Measurements from ENCODE around the gene GPC5. TPM values are rescaled to one million over a fixed set of nuclear protein-coding genes. Genes with fewer than 3 reads are reported as not detected.

Gene GPC5
- total and polyA plus RNA-seq, 2 of the 8 experiments (the other 6 are each of a cell fraction or from before 2014, with no cell fraction given) = 0.20 to 0.39 TPM

GRCh38 chr13:92488249-92488852 is 1089.9 kb downstream of the GPC5 start:
- Histone ChIP-seq H3K23me2 (ENCODE audit: low read depth, low read length) (no peaks in the 10 kb centered on the region), H2AK5ac (ENCODE audit: low read depth, low read length) (no peak overlapping the region), H2AFZ (ENCODE audit: low read length) (no peak overlapping the region), H2BK20ac (ENCODE audit: low read length) (no peak overlapping the region), H4K20me1 (replicated peaks in 1 of 2; ENCODE audit: control insufficient read depth in 1 of 2, insufficient read depth in 2 of 2, low read length in 2 of 2) (no peaks in the 10 kb centered on the region), H4K91ac (replicated peaks; ENCODE audit: insufficient read length, low read length) (no peak overlapping the region), H3K4me1 (replicated peaks in 1 of 4; ENCODE audit: control insufficient read depth in 3 of 4, insufficient read depth in 4 of 4, low read length in 3 of 4) (no peaks in the 10 kb centered on the region), H2BK15ac (ENCODE audit: low read length) (no peak overlapping the region), H3K4me3 (ENCODE audit: extremely low read depth in 1 of 4, insufficient read depth in 2 of 4, low read depth in 3 of 4, low read length in 4 of 4) (no peak overlapping the region), H3K27me3 (replicated peaks in 1 of 4; ENCODE audit: control insufficient read depth in 3 of 4, extremely low read depth in 1 of 4, insufficient read depth in 3 of 4, low read length in 3 of 4) (no peaks in the 10 kb centered on the region), H2BK12ac (ENCODE audit: low read depth, low read length) (no peak overlapping the region), H3K36me3 (ENCODE audit: control insufficient read depth in 2 of 4, insufficient read depth in 4 of 4, low read length in 3 of 4) (no peaks in the 10 kb centered on the region), H2BK120ac (replicated peaks; ENCODE audit: low read depth, low read length) (no peak overlapping the region), H3K14ac (ENCODE audit: insufficient read length) (no peak overlapping the region), H3K79me1 (ENCODE audit: low read depth, low read length) (no peaks in the 10 kb centered on the region), H2BK5ac (ENCODE audit: low read depth, low read length) (no peak overlapping the region), H3K4ac (replicated peaks; ENCODE audit: insufficient read length, low read depth, low read length) (no peak overlapping the region), H3K4me2 (ENCODE audit: insufficient read depth in 1 of 2, low read depth in 2 of 2, low read length in 2 of 2) (no peak overlapping the region), H3K23ac (ENCODE audit: insufficient read length) (no peak overlapping the region), H4K8ac (ENCODE audit: extremely low read depth, insufficient read depth, low read length) (no peak overlapping the region), H3K56ac (replicated peaks; ENCODE audit: insufficient read length, low read depth, low read length) (no peak overlapping the region), H3K27ac (ENCODE audit: low read depth, low read length) (no peak overlapping the region), H3K9me3 (ENCODE audit: insufficient read depth in 2 of 2, low read depth in 1 of 2, low read length in 1 of 2) (no peaks in the 10 kb centered on the region), H3K79me2 (ENCODE audit: control insufficient read depth in 1 of 2, insufficient read depth in 2 of 2, low read length in 2 of 2) (no peaks in the 10 kb centered on the region), H4K5ac (ENCODE audit: insufficient read length, low read depth, low read length) (no peak overlapping the region), H3K18ac (ENCODE audit: extremely low read depth, low read length) (no peak overlapping the region), H3K9ac (replicated peaks in 1 of 4; ENCODE audit: extremely low read depth in 1 of 4, low read depth in 3 of 4, low read length in 3 of 4) (no peak overlapping the region)
- FAIRE-seq = no peak
- ChIA-PET POLR2A (ENCODE audit: partially characterized antibody) (no interaction called here), CTCF (ENCODE audit: partially characterized antibody) (no interaction called here)
- 96% methylated on average over 7 of the region's 7 CpGs; no CpG with 5 or more reads in 1 of the 2 experiments for WGBS, 2 experiments (ENCODE audit: extremely low coverage in 1 of 2, insufficient coverage in 1 of 2, insufficient read length in 1 of 2, insufficient replicate concordance in 2 of 2, low coverage in 1 of 2, low lambda C conversion rate in 2 of 2, missing lambda C conversion rate in 1 of 2)
- DNase-seq (ENCODE audit: low read depth in 1 of 2, low spot score in 2 of 2) = no peak
- TF ChIP-seq NRF1 (IDR thresholded peaks at IDR 0.05; ENCODE audit: low read depth, low read length) = no peak
- no peak for TF ChIP-seq USF2 (IDR thresholded peaks at IDR 0.05; ENCODE audit: low read length)

Measured in H1 (cell line).